ENCODE results near the gene TMEM233. TPM values are rescaled to one million over a fixed set of nuclear protein-coding genes. Genes with fewer than 3 reads are reported as not detected.

Gene TMEM233
- 0.20 TPM for total RNA-seq

DNA sequence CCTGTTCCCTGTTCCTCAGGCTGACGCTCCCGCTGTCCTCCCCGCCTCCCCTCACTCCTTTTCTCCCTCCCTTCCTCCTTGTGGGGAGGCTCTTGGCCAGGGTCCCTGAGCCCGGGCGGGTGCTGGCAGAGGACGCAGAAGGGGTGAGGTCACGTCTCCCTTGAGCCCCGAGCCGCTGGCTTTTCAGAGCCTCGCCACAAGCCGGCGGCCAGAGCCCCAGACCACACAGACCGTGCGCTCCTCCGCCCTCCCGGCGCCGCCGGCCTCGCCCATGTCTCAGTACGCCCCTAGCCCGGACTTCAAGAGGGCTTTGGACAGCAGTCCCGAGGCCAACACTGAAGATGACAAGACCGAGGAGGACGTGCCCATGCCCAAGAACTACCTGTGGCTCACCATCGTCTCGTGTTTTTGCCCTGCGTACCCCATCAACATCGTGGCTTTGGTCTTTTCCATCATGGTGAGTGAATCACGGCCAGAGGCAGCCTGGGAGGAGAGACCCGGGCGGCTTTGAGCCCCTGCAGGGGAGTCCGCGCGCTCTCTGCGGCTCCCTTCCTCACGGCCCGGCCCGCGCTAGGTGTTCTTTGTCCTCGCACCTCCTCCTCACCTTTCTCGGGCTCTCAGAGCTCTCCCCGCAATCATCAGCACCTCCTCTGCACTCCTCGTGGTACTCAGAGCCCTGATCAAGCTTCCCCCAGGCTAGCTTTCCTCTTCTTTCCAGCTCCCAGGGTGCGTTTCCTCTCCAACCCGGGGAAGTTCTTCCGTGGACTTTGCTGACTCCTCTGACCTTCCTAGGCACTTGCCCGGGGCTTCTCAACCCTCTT is at the start of gene TMEM233:
Gene TMEM233, plus strand, starts transcription at position 197 of the 821 bp plus-strand sequence. Its CDS starts 75 bp downstream, at position 272.
- no peak for DNase-seq

DNA sequence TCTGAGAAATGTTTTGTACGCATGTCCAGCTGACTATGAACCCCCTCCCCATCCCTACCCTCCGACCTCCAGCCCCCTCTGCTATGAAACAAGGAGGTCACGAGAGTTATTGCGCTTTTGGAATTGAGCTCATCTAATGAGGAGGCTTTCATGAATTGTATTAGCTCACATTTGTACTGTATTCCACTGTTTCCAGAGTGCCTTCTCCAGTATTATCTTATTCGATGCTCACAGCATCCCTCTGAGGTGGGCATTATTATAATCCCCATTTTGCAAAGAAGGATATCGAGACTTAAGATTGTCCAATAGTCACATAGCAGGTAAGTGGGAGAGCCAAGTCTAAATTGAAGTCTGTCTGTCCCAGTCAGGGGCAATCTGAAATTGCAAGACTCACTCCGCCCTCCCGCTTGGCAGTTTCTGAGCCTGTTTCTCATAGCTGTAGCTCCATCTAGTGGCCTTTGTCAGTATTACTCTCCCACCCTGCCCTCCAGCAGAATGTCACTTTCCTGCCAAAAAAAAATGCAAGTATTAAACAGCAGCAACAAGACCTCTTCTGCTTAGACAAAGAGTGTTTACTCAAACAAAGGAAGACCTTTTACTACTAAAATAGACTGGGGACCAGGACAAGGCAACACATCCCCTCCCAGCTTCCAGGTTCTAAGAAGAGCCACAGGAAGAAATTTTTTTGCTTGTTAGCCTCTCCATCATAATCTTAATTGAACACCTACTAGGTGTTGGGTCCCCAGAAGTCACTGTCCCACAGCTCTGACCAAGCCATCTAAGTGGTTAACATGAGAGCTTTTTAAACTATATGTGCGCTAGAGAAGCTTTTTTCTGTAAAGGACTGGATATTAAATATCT is 48.6 kb upstream of the TMEM233 start:
- peak; percentile 55 for DNase-seq

DNA sequence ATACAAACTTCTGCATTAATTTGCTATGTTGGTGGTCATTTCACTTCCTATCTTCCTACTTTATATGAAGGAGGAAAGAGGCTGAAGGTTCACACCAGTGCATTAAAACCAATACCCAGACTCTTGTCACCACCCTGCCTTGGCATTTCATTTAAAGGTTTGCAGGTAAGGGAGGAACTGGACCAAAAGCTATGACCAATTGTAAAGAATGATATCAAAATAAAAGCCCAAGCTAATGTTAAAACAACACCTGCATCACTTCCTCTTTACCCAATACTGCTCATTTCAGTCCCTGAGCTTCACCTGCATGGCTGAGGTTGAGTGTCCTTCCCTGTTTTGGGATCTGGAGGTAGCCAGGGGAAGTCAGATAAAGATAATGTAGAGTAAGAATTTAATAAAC is 47.2 kb upstream of the TMEM233 start:
- no peak for DNase-seq

DNA sequence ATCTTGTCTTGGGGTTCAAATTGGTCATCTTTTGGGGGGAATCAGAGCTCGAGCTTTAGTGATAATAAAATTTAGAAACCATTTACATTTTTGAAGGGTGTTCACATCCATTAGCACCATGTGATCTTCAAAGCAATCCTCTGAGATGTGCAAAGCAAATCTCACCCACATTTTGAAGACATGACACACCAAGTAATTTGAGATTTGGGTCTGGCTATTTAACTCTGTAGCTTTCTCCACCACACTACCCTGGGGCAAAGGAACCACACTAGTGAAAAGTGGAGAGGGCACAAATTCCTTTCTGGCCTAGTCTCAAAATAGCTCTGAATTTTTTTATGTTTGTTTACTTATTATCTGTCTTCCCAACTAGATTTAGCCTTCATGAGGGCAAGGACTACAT is 46.6 kb upstream of the TMEM233 start:
- no peak for DNase-seq

DNA sequence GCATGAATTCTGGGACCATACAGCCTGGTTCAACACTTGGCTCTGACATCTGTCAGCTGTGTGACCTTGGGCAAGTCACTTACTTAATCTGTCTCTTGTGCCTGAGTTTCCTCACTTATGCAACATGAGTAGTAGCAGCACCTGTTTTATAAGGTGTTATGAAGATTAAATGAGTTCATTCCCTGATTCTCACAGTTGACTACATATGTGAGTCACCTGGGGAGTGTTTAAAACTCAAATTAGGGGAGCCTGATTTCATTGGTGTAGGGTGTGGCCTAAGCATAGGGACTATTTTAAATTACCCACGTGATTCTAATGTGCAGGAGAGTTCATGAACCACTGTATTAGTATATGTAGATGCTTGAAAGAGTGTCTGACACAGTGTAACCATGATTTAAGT is 36.7 kb upstream of the TMEM233 start:
- DNase-seq: no peak

DNA sequence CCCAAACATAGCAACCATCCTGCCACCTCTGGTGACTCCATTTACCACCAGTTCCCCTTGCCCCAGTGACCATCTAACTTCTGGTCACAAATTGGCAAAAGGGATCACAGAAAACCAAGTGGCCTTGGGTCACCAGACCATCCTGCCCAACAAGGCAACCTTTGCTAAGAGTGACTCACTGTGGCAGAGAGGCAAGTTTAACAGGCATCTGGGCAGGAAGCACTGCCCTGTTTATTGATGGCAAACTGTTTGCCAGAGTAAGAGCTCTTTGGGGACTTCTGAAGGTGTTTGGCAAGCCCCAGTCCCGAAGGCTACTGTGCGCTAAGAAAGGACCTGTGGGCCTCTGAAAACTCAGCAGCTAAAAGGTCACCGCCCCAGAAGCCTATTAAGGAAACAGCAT is 28.2 kb upstream of the TMEM233 start:
- DNase-seq: no peak

DNA sequence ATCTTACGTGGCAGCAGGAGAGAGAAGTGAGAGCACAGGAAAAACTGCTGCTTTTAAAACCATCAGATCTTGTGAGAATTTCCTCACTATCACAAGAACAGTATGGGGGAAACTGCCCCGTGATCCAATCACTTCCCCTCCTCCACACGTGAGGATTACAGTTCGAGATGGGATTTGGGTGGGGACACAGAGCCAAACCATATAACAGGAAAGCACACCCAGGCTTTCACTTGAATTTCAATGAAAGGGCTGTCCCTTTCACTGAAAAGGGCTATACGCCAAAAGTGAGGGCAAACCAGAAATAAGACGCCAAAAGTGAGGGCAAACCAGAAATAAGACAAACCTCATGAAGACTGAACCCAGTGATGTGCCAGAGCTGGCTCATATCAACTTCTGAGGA is 22.8 kb upstream of the TMEM233 start:
- DNase-seq: no peak

DNA sequence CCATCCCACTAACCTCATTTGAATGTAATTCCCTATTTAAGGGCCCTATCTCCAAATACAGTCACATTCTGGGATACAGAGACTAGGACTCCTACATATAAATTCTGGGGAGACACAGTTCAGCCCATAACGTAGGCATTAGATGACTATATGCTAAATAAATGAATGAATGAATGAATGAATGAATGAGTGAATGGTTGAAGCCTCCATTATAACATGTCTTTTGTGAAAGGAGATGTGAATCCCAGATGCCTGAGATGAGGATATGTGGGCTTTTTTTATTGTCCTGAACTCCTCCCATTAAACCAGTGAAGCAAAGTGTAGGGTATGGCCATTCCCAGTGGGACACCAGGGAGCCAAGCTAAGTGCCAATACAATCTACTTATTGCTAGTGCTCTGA is 20.5 kb upstream of the TMEM233 start:
- no peak for DNase-seq

DNA sequence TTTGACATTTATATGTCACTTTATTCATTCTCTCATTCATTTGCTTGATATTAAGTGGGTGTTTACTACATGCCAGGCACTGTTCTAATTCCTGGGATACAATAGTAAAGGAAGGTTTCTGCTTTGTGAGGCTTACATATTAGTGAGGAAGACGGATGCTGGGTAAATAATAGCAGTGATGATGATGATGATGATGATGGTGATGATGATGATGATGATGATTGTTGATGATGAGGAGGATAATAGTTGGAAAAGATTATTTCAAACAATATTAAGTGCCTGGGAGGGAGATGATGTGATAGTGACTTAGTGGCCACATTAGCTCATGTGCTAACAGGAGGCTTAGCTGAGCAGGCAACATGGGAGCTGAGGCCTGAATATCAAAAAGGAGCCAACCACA is 19.3 kb upstream of the TMEM233 start:
- DNase-seq: no peak

DNA sequence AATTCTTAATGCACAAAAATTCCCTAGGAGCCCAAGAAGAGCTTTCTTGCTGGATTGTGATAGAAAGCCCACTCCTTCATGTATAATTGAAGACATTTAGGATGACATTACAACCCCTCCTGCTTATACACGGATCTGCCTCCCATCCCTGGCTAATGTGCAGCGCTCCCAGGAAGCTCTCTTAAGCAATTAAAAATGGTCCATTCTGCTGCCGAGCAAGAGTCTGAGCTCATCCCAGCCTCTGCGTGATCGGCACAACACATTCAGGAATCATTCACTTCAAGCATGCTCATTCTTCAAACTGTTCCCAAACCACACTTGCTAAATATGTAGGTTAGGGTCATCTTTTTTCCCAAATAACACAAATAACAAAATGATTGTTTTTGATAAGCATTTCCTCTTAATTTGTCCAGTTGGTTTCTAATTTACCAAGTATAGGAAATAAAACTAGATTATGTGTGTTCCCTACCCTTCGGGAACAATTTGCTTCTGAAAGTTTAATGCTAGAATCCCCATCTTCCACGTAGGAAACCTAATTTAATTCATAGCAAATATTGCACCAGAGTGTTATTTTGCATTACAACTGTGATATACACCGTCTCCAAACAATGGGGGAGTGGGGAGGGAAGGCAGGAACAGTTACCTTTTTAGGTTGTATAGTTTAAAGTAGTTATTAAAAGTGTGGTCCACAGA is 17.3 kb upstream of the TMEM233 start:
- no peak for DNase-seq

DNA sequence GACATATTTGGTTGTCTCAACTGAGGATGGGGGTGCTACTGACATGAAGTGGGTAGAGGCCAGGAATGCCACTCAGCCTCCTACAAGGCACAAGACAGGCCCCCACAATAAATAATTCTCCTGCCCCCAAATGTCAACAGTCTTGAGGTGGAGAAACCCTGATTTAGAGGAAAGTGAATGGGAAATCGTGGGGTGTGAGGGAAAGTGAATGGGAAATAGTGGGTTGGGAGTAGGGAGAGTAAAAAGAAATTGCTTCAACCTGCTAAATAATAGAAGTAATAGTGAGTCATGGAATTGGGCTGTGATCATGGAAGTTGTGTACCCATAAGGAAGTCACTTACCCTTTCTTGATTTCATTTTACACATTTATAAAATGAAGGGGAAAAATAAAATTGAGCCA is 16.7 kb upstream of the TMEM233 start:
- DNase-seq: no peak

DNA sequence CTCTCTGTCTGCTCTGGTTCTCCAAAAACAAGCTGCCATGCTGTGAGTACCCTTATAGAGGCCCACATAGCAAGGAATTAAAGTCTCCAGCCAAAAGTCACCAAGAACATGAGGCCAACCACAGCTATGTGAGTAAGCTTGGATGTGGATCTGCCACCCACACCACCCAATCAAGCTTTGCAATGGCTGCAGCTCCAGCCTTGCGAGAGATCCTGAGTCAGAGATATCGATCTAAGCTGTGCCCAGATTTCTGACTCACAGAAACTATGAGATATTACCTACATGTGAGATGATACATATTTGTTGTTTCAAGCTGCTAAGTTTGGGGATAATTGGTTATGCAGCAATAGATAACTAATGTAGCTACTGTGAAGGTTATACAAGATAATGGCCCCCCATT is 15.5 kb upstream of the TMEM233 start:
- DNase-seq: no peak

DNA sequence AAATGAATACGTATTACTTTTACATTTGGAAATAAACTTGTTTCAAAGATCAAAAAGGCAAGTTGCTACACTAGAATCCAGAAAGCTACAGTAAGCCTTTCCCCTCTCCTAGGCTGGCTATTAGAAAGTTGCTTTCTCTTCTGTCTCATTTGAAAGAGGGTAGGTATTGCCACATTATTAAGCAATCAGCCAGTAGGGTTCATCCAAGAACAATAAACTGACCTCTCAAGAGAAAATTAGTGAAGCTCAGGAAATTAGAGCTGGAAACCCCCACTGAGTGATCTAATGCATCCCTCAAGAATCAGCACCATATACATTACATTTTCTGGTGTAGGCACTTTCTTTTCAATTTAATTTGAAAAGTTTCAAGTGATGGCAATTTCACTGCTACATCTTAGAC is 4.5 kb upstream of the TMEM233 start:
- no peak for DNase-seq

DNA sequence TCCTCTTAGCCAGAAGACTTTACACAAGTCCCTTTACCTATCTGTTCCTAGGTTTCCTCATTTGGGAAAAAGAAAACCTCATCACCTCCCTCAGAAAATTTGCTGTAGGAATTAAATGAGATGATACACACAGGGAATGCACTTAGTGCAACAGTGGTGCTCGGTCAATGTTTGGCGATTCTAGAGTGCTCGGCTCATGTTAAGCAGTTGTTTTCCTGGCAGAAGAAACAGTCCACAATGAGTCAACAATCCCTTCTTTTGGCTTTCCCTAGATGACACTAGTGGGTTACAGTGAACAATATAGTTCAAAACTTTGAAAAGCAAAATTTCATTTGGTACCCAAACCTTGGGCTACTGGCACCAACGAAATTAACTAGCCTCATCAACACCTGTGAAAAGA is 3.9 kb upstream of the TMEM233 start:
- no peak for DNase-seq

DNA sequence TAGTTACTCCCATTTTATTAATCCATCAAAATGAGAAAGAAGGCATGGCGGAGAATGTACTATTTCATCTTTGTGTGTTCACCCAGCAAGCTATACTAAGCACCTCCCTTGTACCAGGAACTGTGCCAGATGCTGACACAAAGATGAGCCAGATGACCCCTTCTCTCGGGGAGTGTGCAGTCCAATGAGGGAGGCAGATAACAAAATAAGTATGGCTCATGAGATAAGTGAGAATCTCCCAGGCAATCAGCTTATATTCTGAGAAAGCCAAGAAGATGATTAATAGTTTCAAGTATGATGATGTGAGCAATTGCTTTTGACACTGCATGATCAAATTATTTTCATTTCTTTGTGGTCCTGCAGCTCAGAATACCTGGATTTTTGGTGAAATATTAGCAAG is 1.3 kb upstream of the TMEM233 start:
- no peak for DNase-seq

DNA sequence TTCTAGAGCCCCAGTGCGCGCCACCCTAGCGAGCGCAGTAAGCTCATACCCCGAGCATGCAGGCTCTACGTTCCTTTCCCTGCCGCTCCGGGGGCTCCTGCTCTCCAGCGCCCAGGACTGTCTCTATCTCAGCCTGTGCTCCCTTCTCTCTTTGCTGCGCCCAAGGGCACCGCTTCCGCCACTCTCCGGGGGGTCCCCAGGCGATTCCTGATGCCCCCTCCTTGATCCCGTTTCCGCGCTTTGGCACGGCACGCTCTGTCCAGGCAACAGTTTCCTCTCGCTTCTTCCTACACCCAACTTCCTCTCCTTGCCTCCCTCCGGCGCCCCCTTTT is 791 bp downstream of the TMEM233 start:
- DNase-seq: no peak

DNA sequence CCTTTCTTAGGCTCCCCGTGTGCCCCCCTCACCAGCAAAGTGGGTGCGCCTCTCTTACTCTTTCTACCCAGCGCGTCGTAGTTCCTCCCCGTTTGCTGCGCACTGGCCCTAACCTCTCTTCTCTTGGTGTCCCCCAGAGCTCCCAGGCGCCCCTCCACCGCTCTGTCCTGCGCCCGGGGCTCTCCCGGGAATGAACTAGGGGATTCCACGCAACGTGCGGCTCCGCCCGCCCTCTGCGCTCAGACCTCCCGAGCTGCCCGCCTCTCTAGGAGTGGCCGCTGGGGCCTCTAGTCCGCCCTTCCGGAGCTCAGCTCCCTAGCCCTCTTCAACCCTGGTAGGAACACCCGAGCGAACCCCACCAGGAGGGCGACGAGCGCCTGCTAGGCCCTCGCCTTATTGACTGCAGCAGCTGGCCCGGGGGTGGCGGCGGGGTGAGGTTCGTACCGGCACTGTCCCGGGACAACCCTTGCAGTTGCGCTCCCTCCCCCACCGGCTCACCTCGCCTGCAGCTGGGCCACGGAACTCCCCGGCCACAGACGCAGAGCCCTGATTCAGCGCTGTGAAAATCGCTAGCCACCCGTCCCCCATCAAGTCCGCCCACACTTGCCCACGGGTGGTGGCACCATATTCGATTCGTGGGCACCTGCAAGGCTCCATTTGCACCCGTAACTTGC is 1.3 kb downstream of the TMEM233 start:
- no peak for DNase-seq

DNA sequence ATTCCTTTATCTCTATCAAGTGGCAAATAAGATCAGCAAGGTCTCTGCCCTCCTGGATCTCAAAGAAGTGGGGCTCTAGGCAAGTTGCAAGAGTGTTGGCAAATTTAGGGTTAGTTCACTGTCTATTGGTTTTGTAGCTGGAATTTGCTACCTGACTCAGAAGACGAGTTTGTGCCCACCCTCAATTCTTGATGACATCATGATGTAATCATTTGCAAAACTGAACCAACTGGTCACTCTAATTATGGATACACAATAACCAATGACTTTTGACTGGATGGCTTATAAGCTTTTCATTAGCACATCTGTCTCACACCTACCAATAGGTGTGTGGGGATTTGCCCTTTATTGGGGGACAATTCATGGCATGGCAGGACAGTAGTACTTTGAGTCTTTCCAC is 4.6 kb downstream of the TMEM233 start:
- DNase-seq: no peak

DNA sequence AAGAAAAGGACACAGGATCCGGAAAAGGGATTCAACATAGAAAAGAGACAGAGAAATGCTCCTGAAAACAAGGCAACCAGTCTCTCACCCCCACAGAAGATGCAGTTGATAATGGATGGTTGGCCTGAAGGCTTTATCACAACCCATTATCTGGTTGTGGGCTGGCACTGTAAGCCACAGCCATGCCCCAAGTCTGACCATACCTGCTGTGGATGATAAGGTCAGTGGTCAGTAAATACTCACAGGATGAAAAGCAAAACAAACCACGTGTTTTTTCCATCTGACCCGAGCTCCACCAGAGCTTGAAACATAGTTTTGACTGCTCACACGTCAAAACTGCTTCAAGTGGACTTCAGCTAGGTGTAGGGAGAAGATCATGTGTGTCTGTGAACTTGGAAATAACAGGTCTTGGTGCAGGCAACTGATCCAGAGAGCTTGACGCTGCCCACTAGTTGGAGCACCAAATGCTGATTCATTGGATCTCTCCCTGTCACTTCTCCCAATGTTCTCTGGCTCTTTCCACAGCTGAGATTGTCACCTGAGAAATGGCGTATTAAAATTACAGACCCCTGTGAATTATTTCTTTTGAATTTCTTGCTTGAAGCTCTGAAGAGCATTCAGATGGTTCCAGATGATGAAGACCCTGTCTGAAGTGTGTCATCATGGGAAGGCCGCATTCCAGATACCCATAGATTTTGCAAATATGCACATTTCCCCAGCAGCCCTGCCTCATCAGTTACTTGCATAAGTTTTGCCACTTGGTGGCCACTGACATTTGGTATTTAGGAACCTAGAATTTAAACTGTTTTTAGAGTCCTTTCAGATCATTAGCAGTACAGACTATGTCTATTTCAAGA is 8.5 kb downstream of the TMEM233 start:
- no peak for DNase-seq

DNA sequence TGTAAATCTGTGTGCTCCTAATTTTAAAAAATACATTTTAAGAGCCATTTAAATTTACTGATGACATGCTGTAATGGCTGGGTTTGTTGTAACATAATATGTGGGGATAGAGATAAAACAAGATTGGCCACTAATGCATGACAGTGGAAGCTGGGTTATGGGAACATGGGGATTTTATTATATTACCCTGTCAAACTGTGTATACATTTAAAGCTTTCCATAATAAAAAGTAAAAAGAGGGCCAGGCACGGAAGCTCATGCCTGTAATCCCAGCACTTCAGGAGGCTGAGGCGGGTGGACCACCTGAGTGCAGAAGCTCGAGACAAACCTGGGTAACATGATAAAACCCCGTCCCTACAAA is 9.1 kb downstream of the TMEM233 start:
- DNase-seq: no peak

DNA sequence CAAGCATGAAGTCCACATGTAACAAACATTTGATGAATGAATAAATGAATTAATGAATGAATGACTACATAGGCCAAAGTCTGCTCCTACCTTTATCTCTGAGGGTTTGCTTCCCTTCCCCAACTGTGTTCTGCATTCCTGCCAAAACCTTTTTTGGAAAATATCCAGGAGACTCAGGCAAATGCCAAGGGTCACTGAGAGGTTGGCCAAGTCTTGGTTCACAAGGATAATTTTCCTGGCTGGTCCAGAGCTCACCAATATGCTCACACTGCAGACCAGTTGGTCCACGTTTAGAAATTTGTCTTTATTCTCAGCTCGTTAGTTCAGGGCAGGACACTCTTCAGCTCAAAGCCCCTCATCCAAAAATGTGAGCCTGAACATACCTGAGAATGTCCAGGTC is 10.2 kb downstream of the TMEM233 start:
- DNase-seq: no peak

DNA sequence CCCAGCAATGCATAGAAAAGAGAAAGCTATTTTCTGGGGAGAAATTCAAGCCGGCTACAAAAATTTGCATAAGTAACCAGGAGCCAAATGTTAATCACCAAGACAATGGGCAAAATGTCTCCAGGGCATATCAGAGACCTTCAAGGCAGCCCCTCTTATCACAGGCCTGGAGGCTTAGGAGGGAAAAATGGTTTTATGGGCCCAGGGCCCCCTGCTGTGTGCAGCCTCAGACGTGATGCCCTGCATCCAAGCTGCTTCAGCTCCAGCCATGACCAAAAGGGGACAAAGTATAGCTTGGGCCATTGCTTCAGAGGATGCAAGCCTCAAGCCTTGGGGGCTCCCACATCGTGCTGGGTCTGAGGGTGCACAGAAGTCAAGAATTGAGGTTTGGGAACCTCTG is 15.8 kb downstream of the TMEM233 start:
- no peak for DNase-seq

Data from skin of body (tissue), 2 donors.